G401 (cell line): Measurements from ENCODE around the gene SLCO4A1. TPM values are rescaled to one million over a fixed set of nuclear protein-coding genes. Genes with fewer than 3 reads are reported as not detected.
"Not testable (repeated sequence)": the region's sequence is repeated elsewhere in the genome, so short reads cannot be mapped to it uniquely, and the experiment has no call there.

ENCODE experiments used
- DNase-seq: peaks from one replicate; pipeline ENCODE4 v3.0.0-alpha.2; 2015; ENCODE audit warnings: low spot score
- in situ Hi-C: cut with HindIII; loops from 2 replicates; pipeline ENCODE4 v1.10.0; 2016; ENCODE audit warnings: low sequenced_read_pairs, mixed read lengths
- total RNA-seq: library from RNA; depleted of rRNA; stranded (reverse); fragments of >200 nt; shearing (Covaris generic); gene quantifications from 2 replicates; pipeline ENCODE4 v1.2.3, GENCODE V29; 2014

Gene SLCO4A1
- total RNA-seq, 1 experiment from 2014 or later = 9.2 TPM

DNA sequence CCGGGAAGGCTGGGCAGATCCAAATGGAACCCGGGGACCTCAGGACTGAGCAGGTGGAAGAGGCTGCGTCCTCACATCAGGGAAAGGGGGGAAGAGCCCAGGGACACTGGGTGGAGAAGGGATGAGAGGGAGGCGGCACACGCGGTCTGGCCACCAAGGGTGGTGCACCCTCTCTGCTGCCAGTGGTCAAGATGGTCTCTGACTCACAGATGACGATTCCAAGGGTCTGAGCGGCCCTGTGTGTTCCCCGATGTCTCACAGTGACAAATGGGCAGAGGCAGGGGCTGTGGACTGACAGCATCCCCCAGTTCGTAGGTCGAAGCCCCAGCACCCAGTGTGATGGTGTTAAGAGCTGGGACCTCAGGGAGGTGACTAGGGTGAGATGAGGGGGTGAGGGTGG is 32.1 kb downstream of the SLCO4A1 start:
- no peak for DNase-seq
- in situ Hi-C loops = no loop called here

DNA sequence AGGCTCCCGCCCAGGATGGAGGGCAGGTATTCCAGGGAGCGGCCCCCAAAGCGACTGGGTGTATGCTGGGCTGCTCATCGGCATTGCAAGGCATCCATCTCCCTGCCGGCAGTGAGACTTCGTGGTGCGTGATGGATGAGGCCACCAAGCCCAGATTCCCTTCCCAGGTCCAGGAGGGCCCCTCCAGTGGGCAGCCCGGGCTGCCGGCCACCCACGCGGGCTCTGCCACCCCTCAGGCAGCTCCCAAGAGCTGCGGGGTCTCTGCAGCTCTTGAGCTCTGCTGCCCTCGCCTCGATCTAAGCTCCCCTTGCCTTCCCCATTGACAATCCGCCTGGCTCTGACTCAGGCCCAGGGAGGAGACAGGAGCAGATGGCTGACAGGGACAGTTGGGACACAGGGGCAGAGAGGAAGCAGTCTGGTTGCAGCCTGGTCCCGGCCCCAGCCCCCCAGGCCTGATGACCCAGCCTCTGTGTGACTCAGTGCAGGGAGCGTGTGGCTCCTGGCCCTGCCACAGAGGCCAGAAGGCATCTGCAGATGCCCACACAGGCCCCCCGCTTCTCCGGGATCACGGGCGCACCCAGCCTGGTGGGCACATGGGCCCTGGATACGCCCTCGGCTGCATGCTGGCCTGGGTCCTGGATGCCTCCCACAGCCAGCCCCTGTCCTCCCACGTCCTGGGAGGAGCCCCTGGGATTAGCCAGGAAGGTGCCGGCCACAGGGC is 33.0 kb downstream of the SLCO4A1 start:
- in situ Hi-C loops = no loop called here
- peak; percentile 54 for DNase-seq

DNA sequence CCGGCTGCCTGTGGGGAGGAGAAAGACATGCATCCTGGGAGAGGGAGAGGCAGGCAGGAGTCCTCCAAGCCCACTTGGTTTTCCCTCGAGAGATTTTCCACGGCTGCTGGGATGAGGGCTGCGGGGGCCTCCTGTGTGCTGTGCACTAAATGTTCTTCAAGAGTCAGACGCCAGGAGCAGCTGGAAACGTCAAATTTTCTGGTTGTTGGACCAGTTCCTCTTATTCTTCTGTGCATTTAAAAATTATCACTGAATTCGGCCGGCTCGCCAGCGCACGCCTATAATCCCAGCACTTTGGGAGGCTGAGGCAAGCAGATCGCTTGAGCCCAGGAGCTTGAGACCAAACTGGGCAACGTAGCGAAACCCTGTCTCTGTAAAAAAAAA is 33.6 kb downstream of the SLCO4A1 start:
- no peak for DNase-seq
- in situ Hi-C loops = no loop called here

DNA sequence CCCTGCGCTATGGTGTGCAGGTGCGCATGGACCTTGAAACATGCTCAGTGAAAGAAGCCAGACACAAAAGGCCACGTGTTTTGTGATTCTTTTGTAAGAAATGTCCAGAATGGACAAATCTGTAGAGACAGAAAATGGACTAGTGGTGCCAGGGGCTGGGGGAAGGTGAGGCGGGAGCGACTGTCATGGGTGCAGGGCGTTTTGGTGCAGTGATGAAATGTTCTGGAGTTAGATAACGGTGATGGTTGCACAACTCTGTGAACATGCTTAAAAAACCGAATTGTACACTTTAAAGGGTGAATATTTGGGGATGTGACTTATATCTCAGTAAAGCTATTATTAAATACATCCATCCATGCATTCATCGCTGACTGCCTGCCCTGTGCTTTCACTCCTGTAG is 34.7 kb downstream of the SLCO4A1 start:
- in situ Hi-C loops = no loop called here
- DNase-seq = no peak

DNA sequence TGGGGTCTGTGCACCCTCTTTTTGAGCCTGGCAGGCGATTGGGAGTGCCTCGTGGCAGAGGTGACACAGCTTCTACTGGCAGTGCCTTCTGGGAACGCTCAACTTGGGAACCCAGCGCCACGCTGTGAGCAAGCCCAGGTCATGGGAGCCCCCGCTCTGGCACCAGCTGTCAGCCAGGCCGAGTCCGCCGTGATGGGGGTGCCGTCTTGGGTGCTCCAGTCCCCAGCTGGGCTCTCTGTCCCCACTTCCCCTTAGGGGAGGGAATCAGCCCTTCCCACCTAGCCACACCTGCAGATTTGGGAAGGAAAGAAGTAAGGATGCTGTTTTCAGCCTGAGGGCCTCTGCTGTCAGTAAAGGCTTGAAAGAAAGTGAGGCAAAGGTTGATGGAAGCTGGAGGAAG is 35.4 kb downstream of the SLCO4A1 start:
- DNase-seq = no peak
- in situ Hi-C loops = no loop called here

DNA sequence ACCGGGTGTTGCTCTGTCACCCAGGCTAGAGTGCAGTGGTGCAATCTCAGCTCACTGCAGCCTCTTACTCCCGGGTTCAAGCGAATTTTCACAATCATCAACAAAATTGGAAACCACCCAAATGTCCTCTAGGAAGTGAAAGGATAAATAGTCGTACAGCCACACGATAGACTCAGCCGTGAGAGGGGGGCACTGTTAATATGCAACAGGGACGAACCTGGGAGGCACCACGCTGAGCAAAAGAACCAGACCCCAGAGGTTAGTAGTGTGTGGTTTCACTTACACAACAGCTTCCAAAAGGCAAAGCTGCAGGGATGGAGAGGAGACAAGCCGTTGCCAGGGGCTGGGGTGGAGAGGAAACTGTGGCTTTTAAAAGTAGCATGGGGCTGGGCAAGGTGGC is 36.2 kb downstream of the SLCO4A1 start:
- no peak for DNase-seq
- in situ Hi-C loops = no loop called here

DNA sequence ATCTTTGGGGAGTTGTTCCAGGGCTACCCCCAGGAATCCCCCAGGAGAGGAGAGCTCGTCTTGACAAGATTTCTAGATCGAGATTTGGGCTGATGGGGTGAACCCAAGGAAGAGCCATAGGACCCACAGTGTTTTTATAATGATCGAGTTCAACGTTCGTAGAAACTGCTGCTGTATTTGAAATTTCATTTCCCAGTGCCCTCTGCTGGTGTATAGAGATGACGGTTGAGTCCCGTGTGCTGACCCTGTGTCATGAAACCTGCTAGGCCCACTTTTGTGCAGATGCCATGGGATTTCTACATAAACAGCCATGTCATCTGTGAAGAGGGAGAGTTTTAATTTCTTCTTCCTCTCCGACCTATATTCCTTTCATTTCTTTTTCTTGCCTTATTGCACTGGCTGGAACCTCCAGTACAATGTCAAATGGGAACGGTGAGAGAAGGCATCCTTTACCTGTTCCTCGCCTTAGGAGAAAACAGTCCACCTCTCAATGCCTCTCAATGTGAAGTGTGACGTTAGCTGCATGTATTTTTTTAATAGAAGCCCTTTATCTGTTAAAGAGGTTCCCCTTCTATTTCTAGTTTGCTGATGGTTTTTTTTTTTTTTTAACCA is 37.8 kb downstream of the SLCO4A1 start:
- in situ Hi-C loops = no loop called here
- DNase-seq = no peak

DNA sequence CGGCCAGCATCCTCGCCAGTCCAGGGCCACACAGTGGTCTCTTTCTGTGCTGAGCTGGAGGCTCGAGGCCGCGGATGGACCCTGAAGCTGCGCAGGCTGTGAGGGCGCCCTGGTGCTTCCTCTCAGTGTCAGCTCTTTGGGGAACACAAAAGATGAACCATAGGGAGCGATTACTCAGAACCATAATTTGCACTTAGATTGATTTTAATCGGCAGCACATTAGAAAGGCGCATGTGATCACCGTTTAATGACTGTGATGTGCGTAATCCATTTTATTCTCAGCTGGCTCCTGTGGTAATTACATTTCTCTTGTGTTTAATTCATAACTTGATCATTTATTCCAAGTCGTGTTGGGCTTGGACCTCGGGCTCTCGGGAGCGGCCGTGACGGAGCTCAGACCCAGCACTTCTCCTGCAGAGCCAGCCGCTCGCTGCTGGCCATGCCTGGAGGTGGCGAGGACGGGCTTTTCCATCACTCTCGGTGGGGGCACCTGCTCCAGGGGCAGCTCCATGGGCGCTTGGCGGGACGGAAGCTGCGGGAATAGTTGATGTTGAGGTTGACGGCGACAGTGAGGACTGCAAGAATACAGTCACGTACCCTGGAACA is 40.7 kb downstream of the SLCO4A1 start:
- in situ Hi-C loops = no loop called here
- no peak for DNase-seq

DNA sequence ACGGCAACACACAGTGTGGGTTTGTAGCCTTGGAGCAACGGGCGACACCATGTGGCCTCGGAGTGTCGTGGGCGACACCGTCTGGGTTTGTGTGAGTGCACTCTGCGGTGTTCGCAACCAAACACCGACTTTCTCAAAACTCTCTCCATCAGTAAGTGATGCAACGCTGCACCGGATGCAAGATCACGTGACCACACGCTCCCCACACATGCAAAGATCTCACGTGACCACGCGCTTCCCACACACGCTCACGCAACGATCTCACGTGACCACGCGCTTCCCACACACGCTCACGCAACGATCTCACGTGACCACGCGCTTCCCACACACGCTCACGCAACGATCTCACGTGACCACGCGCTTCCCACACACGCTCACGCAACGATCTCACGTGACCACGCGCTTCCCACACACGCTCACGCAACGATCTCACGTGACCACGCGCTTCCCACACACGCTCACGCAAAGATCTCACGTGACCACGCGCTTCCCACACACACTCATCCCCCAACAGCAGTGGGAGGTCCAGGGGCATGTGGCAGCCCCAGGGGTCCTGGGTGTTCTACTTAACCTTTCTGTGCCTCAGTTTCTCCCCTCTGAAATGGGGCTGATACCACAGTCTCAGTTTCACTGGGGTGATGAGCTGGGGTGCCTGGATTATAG is 41.5 kb downstream of the SLCO4A1 start:
- in situ Hi-C loops, DNase-seq: not testable (repeated sequence)

DNA sequence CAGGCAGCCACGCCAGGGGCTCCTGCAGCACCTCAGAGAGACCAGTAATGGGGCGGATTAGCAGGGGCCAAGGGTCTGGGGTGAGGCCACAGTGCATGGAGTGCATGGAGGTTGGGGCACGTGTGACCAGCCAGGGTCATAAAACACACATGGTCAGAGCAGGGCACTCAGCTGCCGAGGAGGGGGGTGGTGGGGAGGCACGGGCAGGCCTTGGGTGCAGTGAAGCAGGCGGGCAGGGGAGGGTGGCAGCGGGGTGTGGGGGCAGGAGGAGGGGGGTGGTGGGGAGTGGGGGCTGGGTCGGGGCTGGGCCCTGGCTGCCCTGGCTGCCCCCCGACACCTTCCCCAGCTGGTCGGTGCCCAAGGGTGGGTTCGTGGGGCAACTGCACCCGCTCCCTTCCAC is 42.7 kb downstream of the SLCO4A1 start:
- DNase-seq = no peak
- in situ Hi-C loops = no loop called here

DNA sequence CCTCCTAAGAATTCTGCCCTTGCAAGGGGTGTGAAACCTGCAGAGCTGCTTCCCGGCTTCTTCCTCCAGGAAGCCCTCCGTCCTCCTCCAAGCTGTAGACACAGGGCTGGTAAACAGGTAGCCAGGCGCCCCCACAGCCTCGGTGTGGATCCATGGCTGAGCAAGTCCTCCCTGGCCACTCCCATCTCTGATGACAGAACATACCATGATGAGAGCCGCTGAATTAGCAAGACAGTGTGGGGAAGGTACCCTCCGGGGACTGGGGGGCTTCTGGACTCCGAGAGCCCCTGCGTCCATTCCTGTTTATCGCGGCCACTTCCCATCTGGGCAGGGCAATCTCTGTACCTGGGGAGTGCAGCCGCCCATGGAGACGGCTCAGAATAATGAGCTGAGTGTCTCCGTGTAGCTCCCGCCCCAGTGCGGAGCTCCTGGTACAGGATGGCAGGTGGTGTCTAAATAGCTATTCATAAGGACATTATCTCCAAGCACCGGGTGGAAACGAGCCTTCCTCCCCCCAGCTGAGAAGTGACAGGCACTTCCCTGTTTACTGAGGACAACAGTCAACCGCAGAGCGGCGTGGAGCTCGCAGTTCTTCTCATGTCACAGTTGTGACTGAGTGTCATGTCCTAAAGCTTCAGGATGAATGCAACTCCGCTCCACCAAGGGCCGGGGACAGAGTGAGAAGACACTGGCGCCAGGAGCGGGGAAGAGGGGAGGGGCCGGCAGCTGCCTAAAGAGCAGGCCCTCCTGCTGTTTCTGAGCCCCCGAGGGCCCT is 43.7 kb downstream of the SLCO4A1 start:
- peak; percentile 74 for DNase-seq
- in situ Hi-C loops = no loop called here

DNA sequence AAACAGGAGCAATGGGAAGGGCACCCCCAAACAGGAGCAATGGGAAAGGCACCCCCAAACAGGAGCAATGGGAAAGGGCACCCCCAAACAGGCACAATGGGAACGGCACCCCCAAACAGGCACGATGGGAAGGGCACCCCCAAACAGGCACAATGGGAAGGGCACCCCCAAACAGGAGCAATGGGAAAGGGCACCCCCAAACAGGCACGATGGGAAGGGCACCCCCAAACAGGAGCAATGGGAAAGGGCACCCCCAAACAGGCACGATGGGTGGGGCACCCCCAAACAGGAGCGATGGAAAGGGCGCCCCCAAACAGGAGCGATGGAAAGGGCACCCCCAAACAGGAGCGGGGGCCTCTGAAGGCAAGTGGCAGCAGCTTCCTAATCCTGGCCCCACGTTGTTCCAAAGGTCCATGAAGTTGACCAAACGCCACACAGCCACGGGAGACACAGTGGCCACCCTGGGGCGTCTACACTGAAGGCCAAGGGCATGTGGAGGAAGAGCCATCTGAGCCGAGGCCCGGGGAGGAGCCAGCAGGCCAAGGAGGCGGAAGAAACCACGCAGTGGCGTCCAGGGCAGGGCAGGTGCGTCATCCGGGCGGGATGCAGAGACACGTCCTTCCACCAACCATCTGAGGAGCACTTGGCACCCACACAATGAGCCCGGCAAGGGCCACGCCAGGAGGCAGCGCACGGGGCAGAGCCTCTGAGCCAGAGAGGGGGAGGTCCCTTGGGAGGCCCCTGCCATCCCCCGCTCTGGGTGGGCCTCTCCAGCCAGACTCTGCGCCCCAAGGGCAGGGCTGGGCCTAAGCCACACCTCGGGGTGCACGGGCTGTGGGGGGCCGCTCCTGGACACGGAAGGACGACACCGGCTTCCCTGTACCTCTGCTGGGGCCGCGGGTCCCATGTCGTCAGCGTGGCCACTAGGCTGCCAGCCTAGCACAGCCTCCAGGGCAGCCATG is 44.8 kb downstream of the SLCO4A1 start:
- no peak for DNase-seq
- in situ Hi-C loops = no loop called here

DNA sequence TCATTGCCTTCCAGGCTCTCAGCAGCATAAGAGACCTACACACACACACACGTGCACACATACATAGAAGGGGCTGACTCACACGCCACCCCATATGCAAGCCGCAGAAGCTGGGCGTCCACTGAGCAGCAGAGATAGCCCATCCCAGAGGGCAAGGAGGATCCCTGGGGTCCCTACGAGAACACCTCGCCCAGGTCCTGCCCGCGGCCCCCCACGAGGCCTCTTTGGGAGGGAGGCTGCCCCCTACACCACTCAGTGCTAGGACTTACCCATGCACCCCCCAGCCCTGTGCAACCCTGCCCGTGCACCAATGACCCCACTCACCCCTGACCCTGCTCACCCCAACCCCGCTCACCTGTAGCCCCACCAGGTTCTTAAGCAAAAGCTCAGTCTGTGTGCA is 45.8 kb downstream of the SLCO4A1 start:
- no peak for DNase-seq
- in situ Hi-C loops = no loop called here

DNA sequence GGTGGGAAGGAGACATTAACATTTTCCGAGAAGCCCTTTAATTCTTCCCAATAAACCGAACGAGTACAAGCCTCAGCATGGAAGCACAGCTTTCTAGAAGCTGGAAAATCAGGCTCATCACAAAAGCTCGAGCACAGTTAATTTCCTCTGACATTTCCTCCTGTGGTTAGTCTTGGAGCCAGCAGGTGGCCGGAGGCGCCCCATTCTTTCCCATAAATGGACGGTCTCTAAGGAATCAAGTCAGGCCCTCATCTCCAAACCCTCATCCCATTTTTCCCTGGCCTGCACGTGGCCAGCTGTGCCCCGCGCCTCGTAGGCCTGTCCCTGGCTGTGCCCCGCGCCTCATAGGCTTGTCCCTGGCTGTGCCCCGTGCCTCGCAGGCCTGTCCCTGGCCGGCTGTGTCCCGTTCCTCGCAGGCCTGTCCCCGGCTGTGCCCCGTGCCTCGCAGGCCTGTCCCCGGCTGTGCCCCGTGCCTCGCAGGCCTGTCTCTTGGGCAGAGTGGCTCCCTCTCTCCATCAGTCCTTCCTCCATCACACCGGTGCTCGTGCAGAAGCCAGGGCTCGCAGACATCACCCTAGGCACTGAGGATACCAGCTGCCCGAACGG is 46.7 kb downstream of the SLCO4A1 start:
- DNase-seq = no peak

DNA sequence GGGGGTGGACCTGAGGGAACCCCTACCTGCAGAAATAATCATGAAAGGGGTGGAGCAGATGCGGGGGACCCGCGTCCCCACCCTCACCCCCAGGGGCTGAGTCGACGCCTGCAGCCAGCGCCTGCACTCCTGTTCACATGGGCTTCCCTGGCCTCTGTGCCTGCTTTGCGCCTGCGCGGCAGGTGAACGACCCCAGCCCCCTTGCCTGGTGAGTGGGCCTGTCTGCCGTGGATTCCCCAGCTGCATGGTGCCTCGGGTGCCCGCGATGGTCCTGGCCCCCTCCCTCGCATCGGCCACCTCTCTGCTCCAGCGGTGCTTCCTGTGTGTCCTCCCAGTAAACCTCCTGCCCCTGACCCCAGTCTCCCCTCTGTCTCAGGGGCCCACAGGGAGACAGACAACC is 47.6 kb downstream of the SLCO4A1 start:
- no peak for DNase-seq
- in situ Hi-C loops = no loop called here

More for the DNA sequence above, 46.7 kb downstream of the SLCO4A1 start:
- in situ Hi-C loops = no loop called here

DNA sequence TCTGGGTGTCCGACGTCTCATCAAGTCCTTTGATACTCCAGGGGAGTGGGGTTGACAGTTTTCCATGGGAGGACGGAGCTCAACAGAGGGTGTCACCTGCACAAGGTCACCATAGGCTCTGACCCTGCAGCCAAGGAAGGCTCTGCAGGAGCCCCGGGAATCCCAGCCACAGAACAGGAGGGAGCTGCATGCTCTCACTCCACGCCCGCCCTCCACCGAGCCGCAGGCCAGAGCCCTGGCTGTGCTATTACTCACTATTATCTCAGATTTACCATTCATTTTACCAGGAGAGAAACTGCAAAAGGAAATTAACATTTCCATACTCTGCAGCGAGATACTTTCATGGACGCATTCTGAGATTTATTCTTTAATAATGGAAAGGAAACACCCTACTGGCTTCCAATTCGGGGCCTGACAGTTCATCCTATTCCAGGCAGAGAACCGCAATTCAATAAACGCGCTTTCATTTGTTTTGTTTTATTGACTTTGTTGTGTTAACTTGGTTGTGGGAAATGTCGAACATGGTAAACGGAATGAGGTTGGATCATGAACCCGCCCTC is 48.0 kb downstream of the SLCO4A1 start:
- no peak for DNase-seq
- in situ Hi-C loops = no loop called here

DNA sequence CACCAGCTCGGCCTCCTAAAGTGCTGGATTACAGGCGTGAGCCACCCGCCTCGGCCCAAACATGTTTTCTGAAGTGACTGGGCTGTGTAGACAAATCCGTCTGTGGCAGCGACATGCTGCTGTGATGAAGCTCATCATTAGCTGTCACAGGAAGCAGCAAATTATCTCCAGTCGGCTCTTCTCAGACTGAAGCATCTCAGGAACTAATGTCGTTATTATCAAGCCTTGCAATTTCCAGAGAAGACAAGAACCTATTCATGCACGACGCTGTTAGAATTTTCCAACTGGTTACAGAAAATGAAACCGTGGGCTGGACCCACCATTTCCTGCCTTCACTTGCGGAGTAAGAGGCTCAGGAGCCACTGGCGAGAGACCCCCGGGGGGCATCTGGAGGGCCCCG is 49.2 kb downstream of the SLCO4A1 start:
- in situ Hi-C loops = no loop called here
- no peak for DNase-seq

DNA sequence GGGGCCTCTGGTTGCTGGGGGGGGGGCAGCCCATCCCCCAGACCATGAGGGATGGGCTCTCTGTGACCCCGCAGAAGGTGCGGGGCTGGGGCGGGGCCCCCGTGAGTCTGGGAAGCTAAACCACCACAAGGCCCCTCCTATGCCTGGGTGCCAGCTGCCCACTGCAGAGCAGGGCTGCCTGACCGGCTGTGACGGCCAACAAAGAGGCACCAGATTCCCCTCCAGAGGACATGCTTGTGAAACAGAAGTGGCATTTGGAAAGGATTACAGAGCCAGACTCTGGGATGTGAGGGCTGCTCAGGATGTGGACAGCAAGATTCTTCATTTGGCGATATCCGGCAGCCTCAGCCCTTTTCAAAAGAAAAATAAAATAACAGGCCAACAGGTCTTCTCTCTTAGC is 49.9 kb downstream of the SLCO4A1 start:
- no peak for DNase-seq
- in situ Hi-C loops = no loop called here
